Activated naive CD4-positive, alpha-beta T cell treated with anti-CD3 and anti-CD28 coated beads, Interleukin-2, amount 50 U/mL, for 72 hours (primary cell): ENCODE results near the gene MEGF6. TPM values are rescaled to one million over a fixed set of nuclear protein-coding genes. Genes with fewer than 3 reads are reported as not detected.

Experiments
- ATAC-seq, 2 donors: fragments of 150-1000 bp; cut with Tn5 transposase; 2 replicates each; pipeline ENCODE4 v1.10.0; 2021; ENCODE audit warnings: mild to moderate bottlenecking in 2 of 2, moderate library complexity in 2 of 2
- DNase-seq, 2 donors: peaks; one replicate each; pipeline ENCODE4 v3.0.0; 2021 to 2022; ENCODE audit warnings: low spot score in 2 of 2
- H3K27ac Mint-ChIP-seq, 2 donors: one replicate each; pipeline ENCODE4 v1.8.0; 2022; ENCODE audit warnings: mild to moderate bottlenecking in 2 of 2, mixed read lengths in 2 of 2
- H3K36me3 Mint-ChIP-seq, 2 donors: one replicate each; pipeline ENCODE4 v1.8.0; 2022; ENCODE audit warnings: mixed read lengths in 2 of 2
- H3K9me3 Mint-ChIP-seq, 2 donors: one replicate each; pipeline ENCODE4 v1.8.0; 2022; ENCODE audit warnings: mixed read lengths in 2 of 2
- total RNA-seq, 2 donors: library from RNA; stranded (reverse); gene quantifications; one replicate each; pipeline ENCODE4 v1.2.3, GENCODE V29; 2022

The MEGF6 gene
- total RNA-seq, 2 donors from 2014 or later, result 4.6 to 7.6 TPM

GRCh38 chr1:3468236-3469103, 142.8 kb downstream of the MEGF6 start:
- ATAC-seq (no peak), DNase-seq (no peak)
- Mint-ChIP-seq H3K27ac (no peak overlapping the region), H3K36me3 (no peaks in the 10 kb centered on the region), H3K9me3 (no peaks in the 10 kb centered on the region)

- ATAC-seq (no peak), DNase-seq (no peak)
- H3K36me3 Mint-ChIP-seq, result no peaks in the 10 kb centered on the region
- H3K9me3 Mint-ChIP-seq, result no peaks in the 10 kb centered on the region
- H3K27ac Mint-ChIP-seq, result no peak overlapping the region
Measured at GRCh38 chr1:3467096-3468036, 143.9 kb downstream of the MEGF6 start.

GRCh38 chr1:3466366-3467075, 144.8 kb downstream of the MEGF6 start:
- DNase-seq (no peak), ATAC-seq (no peak)
- H3K9me3 Mint-ChIP-seq, result no peaks in the 10 kb centered on the region
- no peaks in the 10 kb centered on the region for H3K36me3 Mint-ChIP-seq
- H3K27ac Mint-ChIP-seq, result no peak overlapping the region

- H3K36me3 Mint-ChIP-seq, result no peaks in the 10 kb centered on the region
- ATAC-seq (peak in 1 of 2 donors; percentile 11), DNase-seq (no peak)
- H3K9me3 Mint-ChIP-seq, result no peaks in the 10 kb centered on the region
- H3K27ac Mint-ChIP-seq, result peak overlapping the region in 1 of 2 donors; percentile 29
Measured at GRCh38 chr1:3465935-3466321, 145.4 kb downstream of the MEGF6 start.

- H3K9me3 Mint-ChIP-seq, result no peaks in the 10 kb centered on the region
- ATAC-seq (no peak), DNase-seq (no peak)
- peak overlapping the region in 1 of 2 donors; percentile 29 for H3K27ac Mint-ChIP-seq
- no peaks in the 10 kb centered on the region for H3K36me3 Mint-ChIP-seq
Measured at GRCh38 chr1:3465091-3465934, 146.0 kb downstream of the MEGF6 start.

GRCh38 chr1:3464649-3465025, 146.7 kb downstream of the MEGF6 start:
- Mint-ChIP-seq H3K9me3 (no peaks in the 10 kb centered on the region), H3K36me3 (no peaks in the 10 kb centered on the region), H3K27ac (no peak overlapping the region)
- no peak for ATAC-seq
- no peak for DNase-seq

- Mint-ChIP-seq H3K36me3 (no peaks in the 10 kb centered on the region), H3K9me3 (no peaks in the 10 kb centered on the region), H3K27ac (no peak overlapping the region)
- DNase-seq, result no peak
- ATAC-seq, result no peak
Measured at GRCh38 chr1:3463891-3464648, 147.2 kb downstream of the MEGF6 start.

GRCh38 chr1:3463408-3463863, 147.9 kb downstream of the MEGF6 start:
- ATAC-seq (no peak), DNase-seq (no peak)
- Mint-ChIP-seq H3K27ac (no peak overlapping the region), H3K36me3 (no peaks in the 10 kb centered on the region), H3K9me3 (no peaks in the 10 kb centered on the region)

GRCh38 chr1:3463013-3463385, 148.3 kb downstream of the MEGF6 start:
- Mint-ChIP-seq H3K9me3 (no peaks in the 10 kb centered on the region), H3K27ac (no peak overlapping the region), H3K36me3 (no peaks in the 10 kb centered on the region)
- ATAC-seq (no peak), DNase-seq (no peak)

- Mint-ChIP-seq H3K27ac (no peak overlapping the region), H3K36me3 (no peaks in the 10 kb centered on the region)
- ATAC-seq, result no peak
Measured at GRCh38 chr1:3462356-3463012, 148.8 kb downstream of the MEGF6 start.

GRCh38 chr1:3461934-3462275, 149.4 kb downstream of the MEGF6 start:
- Mint-ChIP-seq H3K9me3 (no peaks in the 10 kb centered on the region), H3K27ac (no peak overlapping the region), H3K36me3 (no peaks in the 10 kb centered on the region)
- DNase-seq, result no peak
- no peak for ATAC-seq

More at GRCh38 chr1:3462356-3463012, 148.8 kb downstream of the MEGF6 start:
- no peak for DNase-seq
- H3K9me3 Mint-ChIP-seq, result no peaks in the 10 kb centered on the region

GRCh38 chr1:3461238-3461933, 149.9 kb downstream of the MEGF6 start:
- no peak overlapping the region for H3K27ac Mint-ChIP-seq
- ATAC-seq, result no peak
- no peak for DNase-seq
- H3K9me3 Mint-ChIP-seq, result no peaks in the 10 kb centered on the region
- H3K36me3 Mint-ChIP-seq, result no peaks in the 10 kb centered on the region

- DNase-seq (no peak), ATAC-seq (no peak)
- no peaks in the 10 kb centered on the region for H3K9me3 Mint-ChIP-seq
- H3K36me3 Mint-ChIP-seq, result no peaks in the 10 kb centered on the region
- no peak overlapping the region for H3K27ac Mint-ChIP-seq
Measured at GRCh38 chr1:3460672-3461131, 150.6 kb downstream of the MEGF6 start.

GRCh38 chr1:3459940-3460671, 151.2 kb downstream of the MEGF6 start:
- no peak for DNase-seq
- ATAC-seq, result no peak
- H3K9me3 Mint-ChIP-seq, result no peaks in the 10 kb centered on the region

More at GRCh38 chr1:3459940-3460671, 151.2 kb downstream of the MEGF6 start:
- Mint-ChIP-seq H3K27ac (peak overlapping the region in 1 of 2 donors; percentile 11), H3K36me3 (no peaks in the 10 kb centered on the region)
